ENCODE measurements around the gene EXD3. TPM values are rescaled to one million over a fixed set of nuclear protein-coding genes. Genes with fewer than 3 reads are reported as not detected.

The EXD3 gene
- total and polyA plus RNA-seq, 2 of the 13 experiments (the other 11 are each of a cell fraction or from before 2014, with no cell fraction given) = 2.7 to 4.8 TPM

DNA sequence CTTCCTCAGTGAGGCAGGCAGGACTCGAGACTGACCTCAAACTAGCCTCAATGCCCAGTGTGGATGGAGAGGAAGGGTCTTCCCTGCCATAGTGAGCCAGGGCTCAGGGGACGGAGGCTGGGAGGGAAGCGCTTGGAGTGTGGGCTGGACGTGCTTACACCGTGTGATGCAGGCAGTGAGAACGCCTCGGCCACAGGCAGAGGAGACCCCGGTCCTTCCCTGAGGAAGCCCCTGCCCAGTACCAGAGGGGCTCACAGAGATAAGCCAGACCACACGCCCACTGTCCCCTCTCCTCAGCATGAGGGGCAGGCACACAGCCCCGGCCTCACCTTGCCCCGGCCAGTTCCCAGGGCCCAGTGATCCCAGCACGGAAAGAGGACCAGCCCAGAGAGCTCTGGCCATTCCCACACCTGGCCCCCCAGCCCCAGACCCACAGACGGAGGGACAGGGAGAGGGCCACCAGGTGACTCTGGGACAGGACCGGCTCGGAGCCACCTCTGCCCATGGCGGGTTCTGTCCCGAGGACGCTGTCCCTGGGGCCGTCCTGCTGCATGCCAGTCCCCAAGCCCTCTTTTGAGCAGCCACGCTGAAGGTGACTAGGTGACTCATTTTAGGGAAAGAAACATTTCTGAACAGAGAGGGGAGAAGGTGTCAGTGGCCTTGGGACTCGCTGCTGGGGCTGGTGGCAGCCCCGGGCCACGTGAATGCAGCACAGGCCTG, 42.2 kb upstream of the EXD3 start (continued):
- TF ChIP-seq, protein P1, sequence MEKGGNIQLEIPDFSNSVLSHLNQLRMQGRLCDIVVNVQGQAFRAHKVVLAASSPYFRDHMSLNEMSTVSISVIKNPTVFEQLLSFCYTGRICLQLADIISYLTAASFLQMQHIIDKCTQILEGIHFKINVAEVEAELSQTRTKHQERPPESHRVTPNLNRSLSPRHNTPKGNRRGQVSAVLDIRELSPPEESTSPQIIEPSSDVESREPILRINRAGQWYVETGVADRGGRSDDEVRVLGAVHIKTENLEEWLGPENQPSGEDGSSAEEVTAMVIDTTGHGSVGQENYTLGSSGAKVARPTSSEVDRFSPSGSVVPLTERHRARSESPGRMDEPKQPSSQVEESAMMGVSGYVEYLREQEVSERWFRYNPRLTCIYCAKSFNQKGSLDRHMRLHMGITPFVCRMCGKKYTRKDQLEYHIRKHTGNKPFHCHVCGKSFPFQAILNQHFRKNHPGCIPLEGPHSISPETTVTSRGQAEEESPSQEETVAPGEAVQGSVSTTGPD (CRISPR knock-in tag; IDR thresholded peaks at IDR 0.05) = no peak
- TF ChIP-seq ZNF619 (CRISPR knock-in tag; IDR thresholded peaks at IDR 0.05) (no peak), ZNF615 (CRISPR knock-in tag; IDR thresholded peaks at IDR 0.05; ENCODE audit: borderline replicate concordance) (no peak), SNAI1 (CRISPR knock-in tag; IDR thresholded peaks at IDR 0.05; ENCODE audit: borderline replicate concordance) (no peak), NFKB2 (CRISPR knock-in tag; IDR thresholded peaks at IDR 0.05; ENCODE audit: borderline replicate concordance) (0 out of 2 replicates have a peak, but pooled peaks have one; percentile 52), ZSCAN20 (CRISPR knock-in tag; IDR thresholded peaks at IDR 0.05; ENCODE audit: borderline replicate concordance) (0 out of 2 replicates have a peak, but pooled peaks have one; percentile 25), ZFY (CRISPR knock-in tag; IDR thresholded peaks at IDR 0.05) (0 out of 2 replicates have a peak, but pooled peaks have one; percentile 30), FOXC1 (CRISPR knock-in tag; IDR thresholded peaks at IDR 0.05; ENCODE audit: borderline replicate concordance) (no peak), SALL1 (CRISPR knock-in tag; IDR thresholded peaks at IDR 0.05) (peak; percentile 20; the same call in 1 of the 2 replicates), ZBTB1 (CRISPR knock-in tag; IDR thresholded peaks at IDR 0.05; ENCODE audit: borderline replicate concordance) (no peak), ZNF33A (CRISPR knock-in tag; IDR thresholded peaks at IDR 0.05; ENCODE audit: borderline replicate concordance) (0 out of 2 replicates have a peak, but pooled peaks have one; percentile 64), ZNF143 (CRISPR knock-in tag; IDR thresholded peaks at IDR 0.05) (no peak), HNRNPL (IDR thresholded peaks at IDR 0.05; ENCODE audit: low read depth, low read length) (peak; percentile 36; the same call in 1 of the 2 replicates), ZBTB3 (CRISPR knock-in tag; IDR thresholded peaks at IDR 0.05; ENCODE audit: borderline replicate concordance, low read depth) (no peak), ELF3 (CRISPR knock-in tag; IDR thresholded peaks at IDR 0.05) (0 out of 2 replicates have a peak, but pooled peaks have one; percentile 19), GATAD2A (CRISPR knock-in tag; IDR thresholded peaks at IDR 0.05) (peak; percentile 39; the same call in 1 of the 2 replicates), RARA (CRISPR knock-in tag; IDR thresholded peaks at IDR 0.05) (peak; percentile 23; the same call in 1 of the 2 replicates)
- TF ChIP-seq, protein P2, sequence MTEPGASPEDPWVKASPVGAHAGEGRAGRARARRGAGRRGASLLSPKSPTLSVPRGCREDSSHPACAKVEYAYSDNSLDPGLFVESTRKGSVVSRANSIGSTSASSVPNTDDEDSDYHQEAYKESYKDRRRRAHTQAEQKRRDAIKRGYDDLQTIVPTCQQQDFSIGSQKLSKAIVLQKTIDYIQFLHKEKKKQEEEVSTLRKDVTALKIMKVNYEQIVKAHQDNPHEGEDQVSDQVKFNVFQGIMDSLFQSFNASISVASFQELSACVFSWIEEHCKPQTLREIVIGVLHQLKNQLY (CRISPR knock-in tag; IDR thresholded peaks at IDR 0.05) = peak; percentile 79; the same call in 1 of the 2 replicates
- TF ChIP-seq, protein P3, sequence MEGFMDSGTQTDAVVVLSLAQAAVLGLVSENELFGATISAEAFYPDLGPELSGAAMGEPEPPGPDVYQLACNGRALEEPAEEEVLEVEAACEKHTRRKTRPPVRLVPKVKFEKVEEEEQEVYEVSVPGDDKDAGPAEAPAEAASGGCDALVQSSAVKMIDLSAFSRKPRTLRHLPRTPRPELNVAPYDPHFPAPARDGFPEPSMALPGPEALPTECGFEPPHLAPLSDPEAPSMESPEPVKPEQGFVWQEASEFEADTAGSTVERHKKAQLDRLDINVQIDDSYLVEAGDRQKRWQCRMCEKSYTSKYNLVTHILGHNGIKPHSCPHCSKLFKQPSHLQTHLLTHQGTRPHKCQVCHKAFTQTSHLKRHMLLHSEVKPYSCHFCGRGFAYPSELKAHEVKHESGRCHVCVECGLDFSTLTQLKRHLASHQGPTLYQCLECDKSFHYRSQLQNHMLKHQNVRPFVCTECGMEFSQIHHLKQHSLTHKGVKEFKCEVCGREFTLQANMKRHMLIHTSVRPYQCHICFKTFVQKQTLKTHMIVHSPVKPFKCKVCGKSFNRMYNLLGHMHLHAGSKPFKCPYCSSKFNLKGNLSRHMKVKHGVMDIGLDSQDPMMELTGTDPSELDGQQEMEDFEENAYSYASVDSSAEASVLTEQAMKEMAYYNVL (CRISPR knock-in tag; IDR thresholded peaks at IDR 0.05; ENCODE audit: borderline replicate concordance) = no peak
- TF ChIP-seq, protein P4, sequence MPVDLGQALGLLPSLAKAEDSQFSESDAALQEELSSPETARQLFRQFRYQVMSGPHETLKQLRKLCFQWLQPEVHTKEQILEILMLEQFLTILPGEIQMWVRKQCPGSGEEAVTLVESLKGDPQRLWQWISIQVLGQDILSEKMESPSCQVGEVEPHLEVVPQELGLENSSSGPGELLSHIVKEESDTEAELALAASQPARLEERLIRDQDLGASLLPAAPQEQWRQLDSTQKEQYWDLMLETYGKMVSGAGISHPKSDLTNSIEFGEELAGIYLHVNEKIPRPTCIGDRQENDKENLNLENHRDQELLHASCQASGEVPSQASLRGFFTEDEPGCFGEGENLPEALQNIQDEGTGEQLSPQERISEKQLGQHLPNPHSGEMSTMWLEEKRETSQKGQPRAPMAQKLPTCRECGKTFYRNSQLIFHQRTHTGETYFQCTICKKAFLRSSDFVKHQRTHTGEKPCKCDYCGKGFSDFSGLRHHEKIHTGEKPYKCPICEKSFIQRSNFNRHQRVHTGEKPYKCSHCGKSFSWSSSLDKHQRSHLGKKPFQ (CRISPR knock-in tag; IDR thresholded peaks at IDR 0.05; ENCODE audit: insufficient replicate concordance) = peak; percentile 34
- TF ChIP-seq, protein P5, sequence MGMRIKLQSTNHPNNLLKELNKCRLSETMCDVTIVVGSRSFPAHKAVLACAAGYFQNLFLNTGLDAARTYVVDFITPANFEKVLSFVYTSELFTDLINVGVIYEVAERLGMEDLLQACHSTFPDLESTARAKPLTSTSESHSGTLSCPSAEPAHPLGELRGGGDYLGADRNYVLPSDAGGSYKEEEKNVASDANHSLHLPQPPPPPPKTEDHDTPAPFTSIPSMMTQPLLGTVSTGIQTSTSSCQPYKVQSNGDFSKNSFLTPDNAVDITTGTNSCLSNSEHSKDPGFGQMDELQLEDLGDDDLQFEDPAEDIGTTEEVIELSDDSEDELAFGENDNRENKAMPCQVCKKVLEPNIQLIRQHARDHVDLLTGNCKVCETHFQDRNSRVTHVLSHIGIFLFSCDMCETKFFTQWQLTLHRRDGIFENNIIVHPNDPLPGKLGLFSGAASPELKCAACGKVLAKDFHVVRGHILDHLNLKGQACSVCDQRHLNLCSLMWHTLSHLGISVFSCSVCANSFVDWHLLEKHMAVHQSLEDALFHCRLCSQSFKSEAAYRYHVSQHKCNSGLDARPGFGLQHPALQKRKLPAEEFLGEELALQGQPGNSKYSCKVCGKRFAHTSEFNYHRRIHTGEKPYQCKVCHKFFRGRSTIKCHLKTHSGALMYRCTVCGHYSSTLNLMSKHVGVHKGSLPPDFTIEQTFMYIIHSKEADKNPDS (CRISPR knock-in tag; IDR thresholded peaks at IDR 0.05) = no peak
